HG02610 (cell line): ENCODE measurements around the gene CSPG4.
A peak's percentile ranks its signal among the peaks of the same experiment; 100 is the strongest.

Experiments
- ATAC-seq: cut with Tn5 transposase; IDR thresholded peaks from one replicate; pipeline ENCODE4 v1.9.1; 2021; ENCODE audit warnings: mild to moderate bottlenecking, moderate library complexity; ENCODE audit not compliant: unreplicated experiment

The CSPG4 gene

GRCh38 chr15:75651810-75652543 lies 60.7 kb downstream of the CSPG4 start:
- no peak for ATAC-seq

GRCh38 chr15:75650908-75651809 lies 61.5 kb downstream of the CSPG4 start:
- no peak for ATAC-seq

- ATAC-seq, result no peak
Observed at GRCh38 chr15:75649848-75650247, 62.8 kb downstream of the CSPG4 start.

- no peak for ATAC-seq
Observed at GRCh38 chr15:75649045-75649761, 63.4 kb downstream of the CSPG4 start.

- ATAC-seq, result no peak
Observed at GRCh38 chr15:75648156-75649000, 64.3 kb downstream of the CSPG4 start.

GRCh38 chr15:75647370-75648155 lies 65.1 kb downstream of the CSPG4 start, which contains the start of gene SNX33:
SNX33 (plus strand) TSS chr15:75647912; CDS start chr15:75649103, 1,191 bp downstream.
- ATAC-seq, result no peak

- no peak for ATAC-seq
Observed at GRCh38 chr15:75646944-75647364, 65.7 kb downstream of the CSPG4 start.

- ATAC-seq, result no peak
Observed at GRCh38 chr15:75646112-75646943, 66.3 kb downstream of the CSPG4 start.

GRCh38 chr15:75644376-75644775 lies 68.3 kb downstream of the CSPG4 start:
- no peak for ATAC-seq

GRCh38 chr15:75641603-75642002 lies 71.0 kb downstream of the CSPG4 start:
- ATAC-seq, result no peak

GRCh38 chr15:75641179-75641503 lies 71.5 kb downstream of the CSPG4 start:
- no peak for ATAC-seq

GRCh38 chr15:75640483-75641178 lies 72.0 kb downstream of the CSPG4 start:
- peak; percentile 26 for ATAC-seq

GRCh38 chr15:75639709-75640482 lies 72.8 kb downstream of the CSPG4 start, which contains the start of gene IMP3:
IMP3 (minus strand) TSS chr15:75640224; CDS start chr15:75640168, 56 bp downstream.
- peak; percentile 93 for ATAC-seq

- ATAC-seq, result no peak
Observed at GRCh38 chr15:75639191-75639708, 73.4 kb downstream of the CSPG4 start.

- ATAC-seq, result no peak
Observed at GRCh38 chr15:75637245-75638009, 75.2 kb downstream of the CSPG4 start.

- ATAC-seq, result no peak
Observed at GRCh38 chr15:75636026-75636425, 76.6 kb downstream of the CSPG4 start.
